ENCODE measurements around the gene CRACR2B. TPM values are rescaled to one million over a fixed set of nuclear protein-coding genes. Genes with fewer than 3 reads are reported as not detected.

The CRACR2B gene
- polyA plus RNA-seq, 3 donors, result 1.0 to 11.0 (median 1.4) TPM

- H3K4me1 Mint-ChIP-seq, result no peaks in the 10 kb centered on the region
- WGBS (ENCODE audit: insufficient coverage), result 95% methylated on average over 7 of the region's 11 CpGs
- H3K9ac ChIP-seq (ENCODE audit: insufficient read depth, low read length, poor library complexity, severe bottlenecking), result no peak overlapping the region
Measured at GRCh38 chr11:877565-877964, 49.8 kb downstream of the CRACR2B start.

GRCh38 chr11:880447-880846 lies 52.7 kb downstream of the CRACR2B start:
- peaks cover 3 to 25% of the 10 kb centered on the region in 2 donors for H3K36me3 ChIP-seq (replicated peaks in 1 of 2; ENCODE audit: control insufficient read depth in 1 of 2, insufficient read depth in 2 of 2, low read length in 2 of 2)
- WGBS (ENCODE audit: insufficient coverage), result 90% methylated on average over 12 of the region's 14 CpGs
- H2AFZ ChIP-seq (ENCODE audit: insufficient read depth, low read depth, low read length, poor library complexity, severe bottlenecking), result no peak overlapping the region
- H4K20me1 ChIP-seq (ENCODE audit: insufficient read depth, low read length), result no peaks in the 10 kb centered on the region
- Mint-ChIP-seq H3K27ac (no peak overlapping the region), H3K27me3 (ENCODE audit: low read depth in 3 of 3) (peaks cover 0 to 4% (median 1%) of the 10 kb centered on the region in 3 donors), H3K4me3 (no peak overlapping the region), H3K4me1 (no peaks in the 10 kb centered on the region), H3K36me3 (peaks cover 22 to 49% of the 10 kb centered on the region in 2 donors), H3K9me3 (peaks cover 0 to 2% (median 0%) of the 10 kb centered on the region in 7 donors)
- H3K9me3 ChIP-seq (replicated peaks in 1 of 2; ENCODE audit: control insufficient read depth in 1 of 2, insufficient read depth in 1 of 2, low read length in 2 of 2), result no peaks in the 10 kb centered on the region
- H3K79me2 ChIP-seq (ENCODE audit: insufficient read depth, low read length), result no peaks in the 10 kb centered on the region
- H3K27me3 ChIP-seq (ENCODE audit: control insufficient read depth in 2 of 2, insufficient read depth in 2 of 2, low read length in 2 of 2), result no peaks in the 10 kb centered on the region
- no peak overlapping the region for H3K27ac ChIP-seq (ENCODE audit: low read depth in 1 of 2, low read length in 2 of 2)
- no peaks in the 10 kb centered on the region for H3K4me1 ChIP-seq (ENCODE audit: control insufficient read depth in 1 of 2, insufficient read depth in 2 of 2, low read length in 2 of 2)
- intact Hi-C loops (cut with micrococcal nuclease), result no loop called here
- no peak for TF ChIP-seq CTCF (IDR thresholded peaks at IDR 0.05)
- H3K4me3 ChIP-seq (replicated peaks in 1 of 3; ENCODE audit: low read depth in 2 of 3, low read length in 3 of 3), result no peak overlapping the region
- no peak overlapping the region for H3K9ac ChIP-seq (ENCODE audit: insufficient read depth, low read length, poor library complexity, severe bottlenecking)
- DNase-seq, result no peak
- H3K4me2 ChIP-seq (replicated peaks; ENCODE audit: extremely low read depth, low read length, poor library complexity, severe bottlenecking), result no peak overlapping the region

More at GRCh38 chr11:877565-877964, 49.8 kb downstream of the CRACR2B start:
- Histone ChIP-seq H3K4me1 (ENCODE audit: control insufficient read depth in 1 of 2, insufficient read depth in 2 of 2, low read length in 2 of 2) (no peaks in the 10 kb centered on the region), H3K4me2 (replicated peaks; ENCODE audit: extremely low read depth, low read length, poor library complexity, severe bottlenecking) (no peak overlapping the region), H3K27ac (ENCODE audit: low read depth in 1 of 2, low read length in 2 of 2) (no peak overlapping the region), H3K36me3 (replicated peaks in 1 of 2; ENCODE audit: control insufficient read depth in 1 of 2, insufficient read depth in 2 of 2, low read length in 2 of 2) (peaks cover 3 to 11% of the 10 kb centered on the region in 2 donors), H4K20me1 (ENCODE audit: insufficient read depth, low read length) (no peaks in the 10 kb centered on the region), H3K9me3 (replicated peaks in 1 of 2; ENCODE audit: control insufficient read depth in 1 of 2, insufficient read depth in 1 of 2, low read length in 2 of 2) (no peaks in the 10 kb centered on the region), H3K79me2 (ENCODE audit: insufficient read depth, low read length) (no peaks in the 10 kb centered on the region), H3K4me3 (replicated peaks in 1 of 3; ENCODE audit: low read depth in 2 of 3, low read length in 3 of 3) (no peak overlapping the region), H3K27me3 (ENCODE audit: control insufficient read depth in 2 of 2, insufficient read depth in 2 of 2, low read length in 2 of 2) (no peaks in the 10 kb centered on the region), H2AFZ (ENCODE audit: insufficient read depth, low read depth, low read length, poor library complexity, severe bottlenecking) (no peak overlapping the region)
- TF ChIP-seq CTCF (IDR thresholded peaks at IDR 0.05), result no peak
- Mint-ChIP-seq H3K27ac (no peak overlapping the region), H3K36me3 (peaks cover 19 to 38% of the 10 kb centered on the region in 2 donors), H3K9me3 (peaks cover 0 to 2% (median 0%) of the 10 kb centered on the region in 7 donors), H3K27me3 (ENCODE audit: low read depth in 3 of 3) (peaks cover 0 to 1% (median 1%) of the 10 kb centered on the region in 3 donors), H3K4me3 (no peak overlapping the region)
- no peak for DNase-seq
- intact Hi-C loops (cut with micrococcal nuclease), result no loop called here

Small RNAs within 50 kb of the gene (small RNA-seq; reads per million reads assigned to genes)
- not detected for gene SNORA52 (ENCODE audit: insufficient read length, low read depth)

Other genes starting within 250 kb of the CRACR2B start
- 100 to 1,000 TPM in 1 of 3 donors, 10 to 100 TPM in 2; 38.6 to 125 (median 42.9) TPM for gene IRF7, start 212.0 kb upstream of the CRACR2B start, polyA plus RNA-seq
- gene CDHR5, start 203.0 kb upstream of the CRACR2B start, polyA plus RNA-seq, result under 1 TPM; 0.18 to 0.43 (median 0.18) TPM
- gene SCT, start 200.7 kb upstream of the CRACR2B start, polyA plus RNA-seq, result not detected
- under 1 TPM in 1 of 3 donors, not detected in 2; 0.13 TPM for gene DRD4, start 190.7 kb upstream of the CRACR2B start, polyA plus RNA-seq
- gene DEAF1, start 132.7 kb upstream of the CRACR2B start, polyA plus RNA-seq, result 10 to 100 TPM; 18.0 to 22.3 (median 22.2) TPM
- gene TMEM80, start 132.1 kb upstream of the CRACR2B start, polyA plus RNA-seq, result 10 to 100 TPM; 31.6 to 69.4 (median 37.3) TPM
- under 1 TPM in 1 of 3 donors, not detected in 2; 0.55 TPM for gene EPS8L2, start 121.7 kb upstream of the CRACR2B start, polyA plus RNA-seq
- gene TALDO1, start 80.5 kb upstream of the CRACR2B start, polyA plus RNA-seq, result 1,000 to 10,000 TPM in 2 of 3 donors, 100 to 1,000 TPM in 1; 502 to 1,249 (median 1,224) TPM
- 10 to 100 TPM in 1 of 3 donors, 1 to 10 TPM in 2; 4.5 to 45.6 (median 4.6) TPM for gene GATD1, start 50.4 kb upstream of the CRACR2B start, polyA plus RNA-seq
- not detected for gene CEND1, start 37.8 kb upstream of the CRACR2B start, polyA plus RNA-seq
- gene SLC25A22, start 29.6 kb upstream of the CRACR2B start, polyA plus RNA-seq, result 10 to 100 TPM in 1 of 3 donors, 1 to 10 TPM in 2; 4.4 to 20.9 (median 5.6) TPM
- 10 to 100 TPM in 1 of 3 donors, 1 to 10 TPM in 2; 1.6 to 25.2 (median 2.6) TPM for gene PIDD1, start 22.7 kb upstream of the CRACR2B start, polyA plus RNA-seq
- gene RPLP2, start 18.0 kb upstream of the CRACR2B start, polyA plus RNA-seq, result 1,000 to 10,000 TPM in 1 of 3 donors, 100 to 1,000 TPM in 2; 879 to 1,191 (median 990) TPM
- 100 to 1,000 TPM in 1 of 3 donors, 10 to 100 TPM in 2; 26.8 to 321 (median 35.0) TPM for gene PNPLA2, start 9.0 kb upstream of the CRACR2B start, polyA plus RNA-seq
- 100 to 1,000 TPM in 1 of 3 donors, 10 to 100 TPM in 2; 18.1 to 200 (median 57.4) TPM for gene CD151, start 5.0 kb downstream of the CRACR2B start, polyA plus RNA-seq
- gene POLR2L, start 14.6 kb downstream of the CRACR2B start, polyA plus RNA-seq, result 100 to 1,000 TPM in 2 of 3 donors, 10 to 100 TPM in 1; 93.9 to 133 (median 110) TPM
- gene TSPAN4, start 14.9 kb downstream of the CRACR2B start, polyA plus RNA-seq, result 10 to 100 TPM; 52.6 to 75.5 (median 63.1) TPM
- 10 to 100 TPM; 23.2 to 45.4 (median 45.0) TPM for gene CHID1, start 82.9 kb downstream of the CRACR2B start, polyA plus RNA-seq
- gene AP2A2, start 98.0 kb downstream of the CRACR2B start, polyA plus RNA-seq, result 10 to 100 TPM in 1 of 3 donors, 1 to 10 TPM in 2; 5.7 to 61.0 (median 8.2) TPM
- not detected for gene MUC6, start 208.8 kb downstream of the CRACR2B start, polyA plus RNA-seq
- not detected for gene MUC2, start 247.0 kb downstream of the CRACR2B start, polyA plus RNA-seq